GM19239 (cell line): ENCODE measurements around the gene BPNT1.
"Not testable (repeated sequence)": the region's sequence is repeated elsewhere in the genome, so short reads cannot be mapped to it uniquely, and the experiment has no call there.

Experiments used
- DNase-seq: peaks from one replicate; pipeline ENCODE4 v3.0.0; 2011; ENCODE audit warnings: low spot score; ENCODE audit not compliant: insufficient read length
- FAIRE-seq: peaks from 2 replicates; lab custom pipeline; 2011; peaks lifted over from hg19 to GRCh38; lab: Jason Lieb, UNC

The BPNT1 gene, protein sequence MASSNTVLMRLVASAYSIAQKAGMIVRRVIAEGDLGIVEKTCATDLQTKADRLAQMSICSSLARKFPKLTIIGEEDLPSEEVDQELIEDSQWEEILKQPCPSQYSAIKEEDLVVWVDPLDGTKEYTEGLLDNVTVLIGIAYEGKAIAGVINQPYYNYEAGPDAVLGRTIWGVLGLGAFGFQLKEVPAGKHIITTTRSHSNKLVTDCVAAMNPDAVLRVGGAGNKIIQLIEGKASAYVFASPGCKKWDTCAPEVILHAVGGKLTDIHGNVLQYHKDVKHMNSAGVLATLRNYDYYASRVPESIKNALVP

DNA sequence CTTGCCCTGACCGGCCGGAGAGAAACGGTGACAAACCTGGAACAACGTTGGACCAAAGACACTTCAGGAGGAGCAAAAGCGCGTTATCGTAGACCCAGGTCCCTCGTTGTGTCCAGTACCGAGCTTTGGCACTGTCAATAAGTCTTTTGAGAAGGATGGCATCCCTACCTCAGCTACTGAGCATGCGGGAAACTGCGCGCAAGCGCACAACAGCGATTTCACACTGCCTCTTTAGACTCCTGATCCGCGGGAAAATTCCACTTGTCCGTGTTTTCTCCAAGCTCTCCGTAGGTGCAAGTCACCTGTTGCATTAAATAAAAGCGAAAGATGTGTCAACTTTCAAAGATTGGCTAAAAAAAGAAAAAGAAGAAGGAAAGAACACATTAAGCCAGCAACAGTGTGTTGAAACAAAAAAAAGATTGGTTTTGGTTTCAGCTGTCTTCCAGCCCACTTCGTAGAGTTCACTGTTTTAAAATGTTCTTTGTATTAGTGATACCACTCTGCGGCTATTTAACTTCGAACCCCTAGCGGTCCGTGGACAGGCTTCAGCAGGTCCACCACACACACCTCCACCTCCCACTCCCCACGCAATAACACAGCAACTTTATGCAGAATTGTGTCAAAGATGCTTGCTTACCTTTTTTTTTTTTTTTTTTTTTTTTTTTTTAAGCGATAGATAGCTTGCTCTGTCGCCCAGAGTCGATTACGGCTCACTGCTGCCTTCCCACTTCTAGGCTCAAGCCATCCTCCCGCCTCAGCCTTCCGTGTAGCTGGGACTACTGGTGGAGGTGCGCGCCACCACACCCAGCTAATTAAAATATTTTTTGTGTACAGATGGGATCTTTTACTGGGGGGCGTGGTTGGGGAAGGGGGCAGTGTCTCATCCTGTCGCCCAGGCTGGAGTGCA is at the start of gene BPNT1:
TSS of gene BPNT1 (minus strand) at position 139 of the 907 bp plus-strand sequence. CDS start 9,942 bp downstream, outside the sequence.
- DNase-seq (peak; percentile 60), FAIRE-seq (peak; percentile 94)

DNA sequence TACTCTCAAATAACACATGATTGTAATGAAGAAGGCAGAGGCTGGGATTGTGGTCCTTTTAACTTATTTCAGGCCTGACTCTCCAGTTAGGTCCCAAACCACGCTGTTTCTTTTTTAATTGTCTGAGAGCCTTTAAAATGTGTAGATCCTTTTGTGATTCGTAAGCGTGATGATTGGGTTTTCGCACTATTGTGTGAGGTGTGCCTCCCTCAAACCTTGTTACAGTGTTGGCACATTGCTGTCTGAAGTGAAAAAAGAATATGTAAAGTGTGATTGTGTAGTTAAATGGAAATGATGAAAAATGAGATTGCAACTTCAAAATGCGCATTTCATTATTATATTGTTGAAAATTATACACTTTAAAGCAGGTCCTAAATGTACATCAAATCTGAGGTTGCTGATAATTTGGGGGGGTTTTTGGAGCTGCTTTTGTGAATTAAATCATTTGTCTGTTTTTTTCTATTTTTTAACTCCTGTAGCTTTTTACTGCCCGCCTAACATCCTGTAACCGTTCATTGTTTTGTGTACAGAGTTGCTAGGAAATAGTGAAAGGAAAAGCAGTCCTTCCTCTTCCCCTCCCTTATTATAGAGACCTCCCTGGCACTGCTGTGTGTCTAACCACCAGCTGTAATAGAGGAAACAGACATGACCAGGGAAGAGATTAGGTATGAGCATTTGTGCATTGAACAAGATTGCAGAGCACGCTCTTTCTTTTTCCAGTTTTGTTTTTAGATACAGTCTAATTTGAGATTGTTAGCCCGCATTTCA is 47.6 kb upstream of the BPNT1 start:
- peak; percentile 73 for FAIRE-seq
- no peak for DNase-seq

DNA sequence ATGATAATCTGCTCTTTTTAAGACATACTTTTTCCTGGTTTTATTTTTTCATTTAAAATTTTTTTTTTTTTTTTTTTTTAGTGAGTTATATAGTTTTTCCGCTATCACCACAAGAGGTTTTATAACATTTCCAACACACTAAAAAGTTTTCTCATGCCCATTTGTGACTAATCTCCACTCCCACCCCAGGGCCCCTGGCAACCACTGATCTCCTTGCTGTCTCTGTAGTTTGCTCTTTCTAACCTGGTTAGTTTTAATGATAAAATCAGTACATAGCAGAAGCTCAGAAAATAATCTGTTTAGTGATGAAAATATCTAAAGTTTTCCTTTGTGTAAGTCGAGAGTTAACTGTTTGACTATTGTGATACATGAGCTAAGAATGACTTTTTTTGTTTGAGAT is 46.2 kb upstream of the BPNT1 start:
- DNase-seq = no peak
- FAIRE-seq = no peak

DNA sequence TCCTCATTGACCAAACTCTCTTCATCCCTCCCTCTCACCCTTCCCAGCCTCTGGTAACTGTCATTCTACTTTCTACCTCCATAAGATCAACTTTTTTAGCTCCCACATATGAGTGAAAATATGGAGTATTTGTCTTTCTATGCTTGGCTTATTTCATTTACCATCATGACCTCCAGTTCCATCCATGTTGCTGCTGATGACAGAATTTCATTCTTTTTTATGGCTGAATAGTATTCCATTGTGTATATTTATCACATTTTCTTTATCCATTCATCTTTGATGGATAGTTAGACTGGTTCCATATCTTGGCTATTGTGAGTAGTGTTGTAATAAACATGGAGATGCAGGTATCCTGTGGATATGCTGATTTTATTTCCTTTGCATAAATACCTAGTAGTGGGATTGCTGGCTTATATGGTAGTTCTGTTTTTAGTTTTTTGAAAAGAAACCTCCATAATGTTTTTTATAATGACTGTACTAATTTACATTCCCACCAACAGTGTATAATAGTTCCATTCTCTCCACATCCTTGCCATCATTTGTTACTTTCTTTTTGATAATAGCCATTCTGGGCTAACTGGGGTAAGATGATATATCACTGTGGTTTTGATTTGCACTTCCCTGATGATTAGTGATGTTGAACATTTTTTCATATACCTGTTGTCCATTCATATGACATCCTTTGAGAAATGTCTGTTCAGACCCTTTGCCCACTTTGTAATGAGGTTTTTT is 40.1 kb upstream of the BPNT1 start:
- DNase-seq = no peak
- no peak for FAIRE-seq

DNA sequence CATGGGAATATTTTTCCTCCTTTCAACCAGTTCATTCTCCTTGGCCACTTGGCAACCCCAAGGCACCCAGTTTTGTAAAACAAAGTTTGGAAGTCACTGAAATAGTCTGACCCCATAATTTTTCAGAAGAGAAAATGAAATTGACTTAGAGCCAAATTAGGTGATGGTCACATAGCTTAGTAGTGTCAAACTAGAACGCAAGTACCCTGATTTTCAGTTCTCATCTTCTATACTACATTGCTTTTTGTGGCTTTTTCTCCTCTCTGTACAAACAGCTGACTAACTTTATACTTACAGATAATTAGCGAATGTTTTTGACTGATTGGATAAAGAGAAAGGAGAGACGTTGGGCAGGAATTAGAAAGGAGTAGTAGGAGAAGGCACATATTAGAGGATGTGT is 37.5 kb upstream of the BPNT1 start:
- FAIRE-seq = no peak

DNA sequence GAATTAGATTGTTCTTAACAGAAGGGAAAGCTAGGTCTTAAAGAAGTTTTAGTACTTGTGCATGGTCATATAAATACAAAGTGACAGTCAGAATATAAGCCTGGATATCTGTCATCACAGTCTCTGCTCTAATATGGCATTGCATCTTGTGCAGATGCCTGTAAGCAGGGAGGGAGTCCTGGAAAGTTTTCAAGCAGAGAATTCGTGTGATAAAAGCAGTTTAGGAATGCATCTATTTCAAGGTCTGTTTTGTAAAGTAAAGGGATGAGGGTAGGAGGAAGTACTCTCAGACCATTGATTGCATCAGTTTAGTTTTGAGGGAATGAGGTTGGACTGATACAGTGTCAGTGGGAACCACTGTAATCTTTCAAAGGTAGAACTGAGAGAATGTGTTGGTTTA is 35.0 kb upstream of the BPNT1 start:
- no peak for DNase-seq
- FAIRE-seq = no peak

More for the DNA sequence above, 37.5 kb upstream of the BPNT1 start:
- no peak for DNase-seq

DNA sequence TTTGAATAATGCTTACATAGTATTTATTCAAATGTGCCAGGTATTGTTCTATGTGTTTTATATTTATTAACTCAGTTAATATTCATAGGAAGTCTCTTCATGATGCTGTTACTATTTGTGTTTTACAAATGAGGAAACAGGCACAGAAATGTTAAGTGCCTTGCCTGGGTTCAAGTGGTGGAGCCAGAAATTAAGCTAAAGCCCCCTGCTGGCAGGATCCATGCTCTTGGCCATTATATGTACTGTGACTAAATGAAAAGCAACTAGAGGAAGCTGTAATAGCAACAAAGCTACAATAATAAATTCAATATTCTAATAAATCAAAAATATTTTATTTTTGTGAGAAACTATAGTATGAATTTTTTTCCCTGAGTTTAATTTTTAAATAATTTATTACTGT is 34.3 kb upstream of the BPNT1 start:
- DNase-seq = no peak
- FAIRE-seq = no peak

DNA sequence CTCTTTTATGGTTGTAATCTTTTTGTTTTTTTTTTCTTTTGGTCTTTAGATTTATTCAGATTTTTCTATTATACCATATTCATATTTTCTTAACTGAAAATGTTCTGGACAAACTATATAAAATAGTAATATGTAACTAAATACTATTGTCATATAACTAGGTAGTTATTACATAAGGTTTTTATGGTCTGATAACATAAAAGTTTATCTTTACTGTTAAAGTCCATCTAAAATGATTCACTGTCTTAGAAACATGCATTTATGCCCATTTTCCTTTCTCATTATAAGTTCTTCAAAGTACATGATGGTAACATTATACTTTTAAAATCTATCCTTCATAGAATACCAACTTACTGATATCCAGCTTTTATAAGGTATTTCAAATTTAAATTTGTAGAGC is 33.5 kb upstream of the BPNT1 start:
- FAIRE-seq (no peak), DNase-seq (no peak)

DNA sequence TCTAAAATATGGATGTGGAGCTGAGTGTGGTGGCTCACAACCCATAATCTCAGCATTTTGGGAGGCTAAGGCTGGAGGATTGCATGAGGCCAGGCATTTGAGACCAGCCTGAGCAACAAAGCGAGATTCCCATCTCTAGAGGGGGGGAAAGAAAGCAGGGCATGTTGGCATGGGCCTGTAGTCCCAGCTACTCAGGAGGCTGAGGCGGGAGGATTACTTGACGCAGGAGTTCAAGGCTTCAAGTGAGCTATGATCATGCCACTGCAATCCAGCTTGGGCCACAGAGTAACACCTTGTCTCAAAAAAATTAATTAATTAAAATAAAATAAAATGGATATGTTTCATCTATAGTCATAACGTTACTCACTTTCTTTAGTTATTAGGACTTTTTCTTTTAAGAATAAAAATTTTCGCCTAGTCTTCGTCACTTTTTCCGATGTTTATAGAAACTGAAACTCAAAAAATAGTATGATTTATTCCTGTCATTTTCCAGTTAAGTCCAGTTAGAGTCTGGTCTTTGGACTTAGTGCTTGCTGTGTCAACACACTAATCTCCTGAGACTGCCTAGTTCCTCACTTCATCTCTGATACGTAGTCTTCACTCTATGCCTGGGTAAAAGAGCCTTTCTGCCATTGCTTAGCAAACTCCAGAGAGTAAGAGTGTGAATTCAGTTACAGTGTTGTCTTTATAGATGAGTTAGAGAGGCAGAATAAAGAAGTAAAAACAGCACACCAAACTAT is 32.4 kb upstream of the BPNT1 start:
- DNase-seq = no peak
- FAIRE-seq = no peak

DNA sequence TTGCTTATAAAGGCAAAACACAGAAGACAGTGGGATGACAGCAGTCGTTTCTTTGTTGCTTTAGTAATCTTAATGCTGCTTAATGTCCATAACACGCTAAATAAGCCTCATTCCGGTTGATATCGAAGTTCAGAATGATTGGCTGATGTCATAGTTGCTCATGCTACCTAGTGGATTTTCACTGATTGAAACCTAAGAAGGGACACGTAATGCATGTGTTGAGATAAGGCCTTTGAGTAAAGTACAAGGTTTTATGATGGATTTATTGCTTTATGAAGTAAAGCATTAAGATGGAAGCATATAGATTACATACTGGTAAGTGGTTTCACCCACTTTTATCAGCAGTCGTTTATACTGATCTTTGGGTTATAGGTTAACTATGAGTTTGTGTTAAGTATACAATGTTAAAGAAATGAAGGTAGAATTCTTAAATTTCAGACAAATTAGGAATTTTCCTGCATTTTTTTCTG is 29.5 kb upstream of the BPNT1 start:
- FAIRE-seq (peak; percentile 8), DNase-seq (no peak)

DNA sequence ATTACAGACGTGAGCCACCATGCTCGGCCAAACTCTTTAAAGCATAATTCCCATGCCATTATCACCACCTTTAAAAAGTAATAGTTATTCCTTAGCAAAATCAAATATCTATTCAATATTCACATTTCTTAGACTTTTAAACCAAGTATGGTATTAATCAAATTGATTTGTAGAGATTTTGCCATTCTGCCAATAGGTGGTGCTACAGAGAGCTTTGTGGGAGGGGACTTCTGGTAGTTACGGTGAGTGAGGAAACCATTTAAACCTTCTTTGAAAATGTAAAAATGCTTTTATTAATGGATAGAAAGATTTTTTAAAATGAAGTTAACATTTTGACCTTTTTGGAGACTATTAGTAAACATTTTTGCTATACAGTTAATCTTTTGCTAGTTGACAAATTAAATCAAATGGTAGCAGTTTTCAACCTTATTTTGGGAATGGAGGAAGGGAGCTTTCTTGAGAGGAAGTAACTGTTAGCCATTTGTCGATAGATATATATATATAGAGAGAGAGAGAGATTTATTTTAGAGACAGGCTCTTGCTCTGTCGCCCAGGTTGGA is 23.6 kb upstream of the BPNT1 start:
- DNase-seq = no peak
- FAIRE-seq = peak; percentile 77

DNA sequence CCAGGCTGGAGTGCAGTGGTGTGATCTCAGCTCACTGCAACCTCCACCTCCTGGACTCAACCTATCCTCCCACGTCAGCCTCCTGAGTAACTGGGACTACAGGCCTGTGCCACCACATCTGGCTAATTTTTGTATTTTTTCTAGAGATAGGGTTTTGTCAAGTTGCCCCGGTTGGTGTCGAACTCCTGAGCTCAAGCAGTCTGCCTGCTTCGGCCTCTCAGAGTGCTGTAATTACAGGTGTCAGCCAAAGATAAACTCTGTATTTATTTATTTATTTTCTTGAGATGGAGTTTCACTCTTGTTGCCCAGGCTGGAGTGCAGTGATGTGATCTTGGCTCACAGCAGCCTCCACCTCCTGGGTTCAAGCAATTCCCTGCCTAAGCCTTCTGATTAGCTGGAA is 23.0 kb upstream of the BPNT1 start:
- not testable (repeated sequence) for FAIRE-seq, DNase-seq

DNA sequence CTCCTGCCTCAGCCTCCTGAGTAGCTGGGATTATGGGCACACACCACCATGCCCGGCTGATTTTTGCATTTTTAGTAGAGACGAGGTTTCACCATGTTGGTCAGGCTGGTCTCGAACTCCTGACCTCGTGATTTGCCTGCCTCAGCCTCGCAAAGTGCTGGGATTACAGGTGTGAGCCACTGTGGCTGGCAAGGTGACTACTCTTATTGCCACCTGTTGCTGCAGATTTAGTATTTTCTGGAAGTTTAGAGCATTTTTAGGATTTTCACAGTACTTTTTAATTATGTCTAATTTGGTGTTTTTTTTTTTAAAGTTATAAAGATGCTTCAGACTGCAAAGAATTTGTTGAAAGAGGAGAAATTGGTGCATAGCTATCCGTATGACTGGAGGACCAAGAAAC is 20.9 kb upstream of the BPNT1 start:
- DNase-seq, FAIRE-seq: not testable (repeated sequence)

DNA sequence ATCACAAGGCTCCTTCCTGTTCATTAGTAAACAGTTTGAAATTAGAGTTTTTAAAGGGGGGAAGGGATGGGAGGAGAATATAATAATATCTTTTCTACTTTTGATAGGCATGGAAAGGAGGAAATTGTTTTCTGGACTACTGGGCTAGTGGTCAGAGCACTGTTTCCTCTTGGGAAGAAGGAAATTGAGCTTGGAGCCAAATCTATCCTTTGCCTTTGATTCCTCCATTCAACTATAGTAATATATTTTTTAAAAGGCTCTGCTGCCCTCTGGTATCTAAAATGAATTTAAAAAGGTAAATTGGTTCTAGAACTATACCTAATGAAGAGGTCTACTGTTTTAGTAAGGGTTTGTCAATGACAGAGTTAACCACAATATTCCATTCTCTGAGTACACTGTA is 10.2 kb upstream of the BPNT1 start:
- FAIRE-seq (no peak), DNase-seq (no peak)

DNA sequence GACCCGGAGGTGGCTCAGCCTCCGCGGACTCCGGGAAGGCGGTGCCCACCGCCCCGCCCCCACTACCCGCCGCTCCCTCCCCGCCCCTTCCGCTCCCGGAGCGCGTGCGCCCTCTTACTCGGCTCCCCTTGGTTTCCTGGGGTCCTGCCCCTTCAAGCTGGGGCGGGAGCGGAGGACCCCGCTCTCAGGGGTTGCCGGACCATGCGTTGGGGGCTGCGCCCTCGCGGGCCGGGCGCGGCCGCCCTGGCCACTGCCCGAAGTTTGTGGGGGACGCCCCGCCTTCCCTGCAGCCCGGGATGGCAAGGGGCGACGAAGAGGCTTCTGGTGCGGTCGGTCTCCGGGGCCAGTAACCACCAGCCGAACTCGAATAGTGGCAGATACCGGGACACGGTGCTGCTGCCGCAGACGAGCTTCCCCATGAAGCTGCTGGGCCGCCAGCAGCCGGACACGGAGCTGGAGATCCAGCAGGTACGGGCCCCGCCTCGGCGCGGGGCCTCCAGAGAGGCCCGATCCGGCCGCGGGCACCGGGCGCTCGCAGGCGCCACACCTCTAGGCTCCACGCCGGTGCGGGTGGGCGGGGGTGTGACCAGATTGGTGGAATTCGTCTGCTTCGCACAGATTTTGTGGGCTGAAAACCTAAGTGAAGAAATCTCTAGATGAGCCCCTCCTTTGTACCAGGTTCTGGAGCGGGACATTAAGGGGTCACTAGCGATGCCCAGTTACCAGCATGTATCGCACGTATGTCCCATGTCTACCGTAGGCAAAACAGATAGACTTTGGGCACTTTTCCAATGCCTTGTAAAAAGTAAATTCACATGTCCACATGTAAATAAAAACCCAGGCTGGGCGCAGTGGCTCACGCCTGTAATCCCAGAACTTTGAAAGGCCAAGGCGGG is 4.7 kb upstream of the BPNT1 start, which contains the start of gene IARS2:
TSS of gene IARS2 (plus strand) at position 117 of the 896 bp plus-strand sequence. CDS start at position 202, 85 bp downstream.
- DNase-seq (peak; percentile 74), FAIRE-seq (peak; percentile 73)

DNA sequence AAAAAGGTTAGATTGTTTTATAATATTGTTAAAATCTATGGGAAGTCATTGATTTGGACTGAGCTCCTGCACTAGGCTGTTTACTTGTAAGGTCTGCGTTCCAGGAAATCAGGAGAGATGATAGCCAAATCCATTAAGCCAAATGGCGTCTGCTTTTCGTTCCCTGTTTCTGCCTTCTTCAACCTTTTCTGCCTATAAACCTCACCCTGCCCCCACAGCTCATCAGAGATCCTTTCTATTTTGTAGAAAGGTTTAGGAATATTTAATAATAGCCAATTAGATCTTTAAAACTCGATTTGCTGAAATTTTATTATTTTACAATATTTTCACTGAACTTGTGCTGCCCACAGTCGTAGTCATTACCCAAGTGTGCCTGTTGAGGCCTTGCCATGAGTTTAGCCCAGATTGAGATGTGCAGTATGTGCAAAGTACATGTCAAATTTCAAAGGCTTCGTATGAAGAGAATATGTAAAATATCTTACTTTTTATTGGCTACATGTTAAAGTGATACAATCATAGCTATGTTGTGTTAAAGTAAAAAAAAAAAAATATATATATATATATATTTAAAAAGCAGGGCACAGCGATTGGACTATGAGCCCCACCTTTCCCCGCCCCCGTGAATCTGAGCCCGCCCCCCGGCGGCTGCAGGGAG is 3.9 kb upstream of the BPNT1 start:
- FAIRE-seq (no peak), DNase-seq (no peak)

DNA sequence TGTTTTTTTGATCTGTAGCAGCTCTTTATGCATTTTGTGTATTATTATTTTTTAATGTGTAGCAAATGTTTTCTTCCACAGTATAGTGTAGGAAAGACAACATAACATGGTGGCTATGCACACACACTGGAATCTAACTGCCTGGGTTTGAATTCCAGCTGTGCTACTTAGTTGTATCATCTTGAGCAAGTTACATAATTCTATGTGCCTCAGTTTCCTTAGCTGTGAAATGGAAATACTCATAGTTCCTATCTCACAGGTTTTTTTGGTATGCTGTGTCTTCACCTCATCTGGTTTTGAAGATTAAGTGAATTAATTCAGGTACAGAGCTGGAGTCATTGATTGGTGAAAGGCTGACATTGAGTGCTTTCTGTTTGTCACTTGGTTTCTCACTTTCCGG is 3.1 kb upstream of the BPNT1 start:
- no peak for DNase-seq
- no peak for FAIRE-seq
